ENCODE data around the gene GFOD2.

DNA sequence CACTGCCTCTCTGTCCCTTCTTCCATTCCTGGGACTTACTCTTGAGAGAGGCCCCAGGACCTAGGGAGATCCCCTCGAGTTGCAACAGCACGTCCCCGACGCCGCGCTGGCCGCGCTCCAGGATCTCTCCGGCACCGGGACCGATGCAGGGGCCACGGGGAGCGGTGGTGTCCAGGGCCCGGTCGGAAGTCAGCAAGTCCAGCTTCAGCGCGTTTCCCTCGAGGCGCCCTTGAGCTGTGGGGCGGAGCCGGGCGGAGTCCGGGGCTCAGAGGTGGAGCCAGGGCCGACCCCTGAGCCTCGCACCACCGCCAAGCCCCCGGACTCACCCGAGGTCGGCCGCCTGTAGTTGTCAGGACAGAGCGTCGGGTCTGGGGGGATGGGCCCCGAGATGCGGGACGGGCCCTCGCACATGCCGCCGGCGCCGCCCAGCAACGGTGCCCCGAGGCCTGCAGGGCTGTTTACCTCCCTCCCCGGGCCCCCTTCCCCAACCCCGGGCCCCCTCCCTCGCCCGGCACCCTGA, 53.0 kb downstream of the GFOD2 start:
- TF ChIP-seq, protein P1, sequence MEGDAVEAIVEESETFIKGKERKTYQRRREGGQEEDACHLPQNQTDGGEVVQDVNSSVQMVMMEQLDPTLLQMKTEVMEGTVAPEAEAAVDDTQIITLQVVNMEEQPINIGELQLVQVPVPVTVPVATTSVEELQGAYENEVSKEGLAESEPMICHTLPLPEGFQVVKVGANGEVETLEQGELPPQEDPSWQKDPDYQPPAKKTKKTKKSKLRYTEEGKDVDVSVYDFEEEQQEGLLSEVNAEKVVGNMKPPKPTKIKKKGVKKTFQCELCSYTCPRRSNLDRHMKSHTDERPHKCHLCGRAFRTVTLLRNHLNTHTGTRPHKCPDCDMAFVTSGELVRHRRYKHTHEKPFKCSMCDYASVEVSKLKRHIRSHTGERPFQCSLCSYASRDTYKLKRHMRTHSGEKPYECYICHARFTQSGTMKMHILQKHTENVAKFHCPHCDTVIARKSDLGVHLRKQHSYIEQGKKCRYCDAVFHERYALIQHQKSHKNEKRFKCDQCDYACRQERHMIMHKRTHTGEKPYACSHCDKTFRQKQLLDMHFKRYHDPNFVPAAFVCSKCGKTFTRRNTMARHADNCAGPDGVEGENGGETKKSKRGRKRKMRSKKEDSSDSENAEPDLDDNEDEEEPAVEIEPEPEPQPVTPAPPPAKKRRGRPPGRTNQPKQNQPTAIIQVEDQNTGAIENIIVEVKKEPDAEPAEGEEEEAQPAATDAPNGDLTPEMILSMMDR (conservative IDR thresholded peaks at IDR 0.05; ENCODE audit: low read length): no peak
- no peak for TF ChIP-seq EZH2phosphoT487 (IDR thresholded peaks at IDR 0.05; ENCODE audit: borderline replicate concordance)

Measured in Loucy (cell line).